ENCODE results near the gene ZNF460.

ZNF460 gene

DNA sequence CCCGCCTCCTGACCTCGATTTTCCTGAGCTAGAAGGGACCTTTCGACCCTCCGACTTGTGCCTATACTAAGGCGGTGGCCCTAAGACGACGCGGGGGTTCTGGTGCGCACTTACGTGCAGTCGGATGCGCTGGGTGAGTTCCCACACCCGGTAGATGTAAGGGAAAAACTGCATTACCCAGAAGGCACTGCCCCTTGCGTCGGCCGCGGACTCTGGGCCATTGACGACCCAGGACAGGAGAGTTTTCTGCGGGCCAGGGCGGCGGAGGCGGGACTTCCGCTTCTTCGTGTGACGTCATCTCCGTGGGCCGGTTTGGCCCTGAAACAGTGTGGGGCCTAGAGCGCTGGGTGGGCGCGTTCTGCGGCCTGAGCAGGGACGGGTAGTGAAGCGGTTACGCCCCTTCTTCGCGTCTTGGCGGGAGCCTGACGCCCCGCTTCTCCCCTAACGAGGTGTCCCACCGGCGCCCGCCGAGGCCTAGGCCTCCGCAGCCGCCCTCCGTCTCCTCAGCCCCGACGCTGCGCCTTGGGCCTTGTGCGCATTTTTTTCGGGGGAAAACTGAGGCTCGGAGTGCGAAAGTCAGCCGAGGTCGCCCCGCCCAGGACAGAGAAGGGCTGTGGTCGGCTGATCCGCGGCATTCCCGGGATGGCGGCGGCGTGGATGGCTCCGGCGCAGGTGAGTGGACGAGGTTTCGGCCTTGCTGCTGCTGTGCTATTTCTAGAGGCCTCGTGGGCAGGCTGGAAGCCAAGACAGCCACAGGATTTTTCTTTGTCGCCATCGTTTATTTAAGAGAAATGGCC is at the start of gene ZNF460:
TSS of gene ZNF460 (plus strand) at position 321 of the 797 bp plus-strand sequence. CDS start at position 643, 322 bp downstream.
- peak within 1 kb of the TSS; percentile 99 for H3K27ac ChIP-seq
- H3K27me3 ChIP-seq (replicated peaks) = no peaks in the 10 kb centered on the region
- peak within 1 kb of the TSS; percentile 93 for H3K4me3 ChIP-seq (ENCODE audit: low read depth, low read length)
- TF ChIP-seq, protein P1, sequence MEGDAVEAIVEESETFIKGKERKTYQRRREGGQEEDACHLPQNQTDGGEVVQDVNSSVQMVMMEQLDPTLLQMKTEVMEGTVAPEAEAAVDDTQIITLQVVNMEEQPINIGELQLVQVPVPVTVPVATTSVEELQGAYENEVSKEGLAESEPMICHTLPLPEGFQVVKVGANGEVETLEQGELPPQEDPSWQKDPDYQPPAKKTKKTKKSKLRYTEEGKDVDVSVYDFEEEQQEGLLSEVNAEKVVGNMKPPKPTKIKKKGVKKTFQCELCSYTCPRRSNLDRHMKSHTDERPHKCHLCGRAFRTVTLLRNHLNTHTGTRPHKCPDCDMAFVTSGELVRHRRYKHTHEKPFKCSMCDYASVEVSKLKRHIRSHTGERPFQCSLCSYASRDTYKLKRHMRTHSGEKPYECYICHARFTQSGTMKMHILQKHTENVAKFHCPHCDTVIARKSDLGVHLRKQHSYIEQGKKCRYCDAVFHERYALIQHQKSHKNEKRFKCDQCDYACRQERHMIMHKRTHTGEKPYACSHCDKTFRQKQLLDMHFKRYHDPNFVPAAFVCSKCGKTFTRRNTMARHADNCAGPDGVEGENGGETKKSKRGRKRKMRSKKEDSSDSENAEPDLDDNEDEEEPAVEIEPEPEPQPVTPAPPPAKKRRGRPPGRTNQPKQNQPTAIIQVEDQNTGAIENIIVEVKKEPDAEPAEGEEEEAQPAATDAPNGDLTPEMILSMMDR (IDR thresholded peaks at IDR 0.05; ENCODE audit: low read depth, low read length, missing control alignments) = no peak
- H3K36me3 ChIP-seq (replicated peaks) = peaks cover 18% of the 10 kb centered on the region
- DNase-seq = peak; percentile 97
- in situ Hi-C loops (cut with HindIII; ENCODE audit: low pct_ligation_motif_present, low sequenced_read_pairs) = no loop called here

DNA sequence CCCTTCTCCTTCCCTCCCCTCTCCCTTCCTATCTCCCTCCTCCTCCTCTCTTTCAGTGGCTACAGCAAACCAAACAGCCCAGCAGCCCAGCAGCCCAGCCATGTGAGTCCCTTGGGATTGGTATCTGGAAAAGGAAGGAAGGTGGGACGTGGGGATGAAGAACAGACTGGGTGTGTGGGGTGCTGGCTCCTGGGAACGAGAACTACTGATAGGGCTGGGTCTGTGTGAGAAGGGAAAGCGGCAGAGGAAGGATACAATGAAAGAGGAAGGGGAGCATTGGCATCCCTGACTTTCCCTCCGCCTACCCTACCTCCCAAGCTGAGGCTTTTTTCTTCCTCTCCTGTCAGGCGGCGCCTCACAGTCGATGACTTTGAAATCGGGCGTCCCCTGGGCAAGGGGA is 48.6 kb upstream of the ZNF460 start:
- in situ Hi-C loops (cut with HindIII; ENCODE audit: low pct_ligation_motif_present, low sequenced_read_pairs) = no loop called here
- H3K4me3 ChIP-seq (ENCODE audit: low read depth, low read length) = no peak overlapping the region
- DNase-seq = no peak
- H3K36me3 ChIP-seq (replicated peaks) = no peaks in the 10 kb centered on the region
- no peaks in the 10 kb centered on the region for H3K27me3 ChIP-seq (replicated peaks)
- TF ChIP-seq, protein P1 (IDR thresholded peaks at IDR 0.05; ENCODE audit: low read depth, low read length, missing control alignments) = no peak
- no peak overlapping the region for H3K27ac ChIP-seq

DNA sequence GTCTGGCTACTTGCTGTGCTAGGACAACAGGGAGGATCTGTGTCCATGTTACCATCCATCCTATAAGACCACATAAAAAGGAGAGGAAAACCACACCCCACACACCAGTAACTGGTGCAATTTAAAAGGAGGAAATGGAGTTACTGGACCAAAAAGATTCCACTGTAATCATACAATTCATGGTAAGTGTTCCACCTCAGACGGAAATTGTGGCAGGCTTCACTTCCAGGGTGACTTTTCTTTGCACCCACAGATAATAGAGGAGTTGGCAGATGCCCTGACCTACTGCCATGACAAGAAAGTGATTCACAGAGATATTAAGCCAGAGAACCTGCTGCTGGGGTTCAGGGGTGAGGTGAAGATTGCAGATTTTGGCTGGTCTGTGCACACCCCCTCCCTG is 47.1 kb upstream of the ZNF460 start:
- no peak overlapping the region for H3K27ac ChIP-seq

DNA sequence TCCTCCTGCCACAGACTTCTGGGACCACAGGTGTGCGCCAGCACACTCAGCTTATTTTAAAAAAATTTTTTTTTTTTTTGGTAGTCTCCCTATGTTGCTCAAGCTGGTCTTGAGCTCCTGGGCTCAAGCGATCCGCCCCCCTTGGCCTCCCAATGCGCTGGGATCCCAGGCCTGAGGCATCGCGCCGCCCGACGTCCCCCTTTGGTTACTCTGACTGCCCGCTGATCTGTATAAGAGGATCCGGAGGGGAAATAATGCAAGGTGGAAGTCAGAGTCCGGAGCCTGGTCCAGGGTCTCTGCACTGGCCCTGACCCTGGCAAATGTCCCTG is 40.3 kb upstream of the ZNF460 start:
- TF ChIP-seq, protein P1 (IDR thresholded peaks at IDR 0.05; ENCODE audit: low read depth, low read length, missing control alignments) = no peak
- in situ Hi-C loops (cut with HindIII; ENCODE audit: low pct_ligation_motif_present, low sequenced_read_pairs) = no loop called here
- Histone ChIP-seq H3K36me3 (replicated peaks) (peaks cover 9% of the 10 kb centered on the region), H3K27me3 (replicated peaks) (no peaks in the 10 kb centered on the region), H3K27ac (peak overlapping the region; percentile 82), H3K4me3 (ENCODE audit: low read depth, low read length) (peak overlapping the region; percentile 98)
- DNase-seq = no peak

More for the DNA sequence above, 47.1 kb upstream of the ZNF460 start:
- no peak overlapping the region for H3K4me3 ChIP-seq (ENCODE audit: low read depth, low read length)
- DNase-seq = no peak
- in situ Hi-C loops (cut with HindIII; ENCODE audit: low pct_ligation_motif_present, low sequenced_read_pairs) = no loop called here
- TF ChIP-seq, protein P1 (IDR thresholded peaks at IDR 0.05; ENCODE audit: low read depth, low read length, missing control alignments) = no peak
- no peaks in the 10 kb centered on the region for H3K27me3 ChIP-seq (replicated peaks)
- H3K36me3 ChIP-seq (replicated peaks) = no peaks in the 10 kb centered on the region

DNA sequence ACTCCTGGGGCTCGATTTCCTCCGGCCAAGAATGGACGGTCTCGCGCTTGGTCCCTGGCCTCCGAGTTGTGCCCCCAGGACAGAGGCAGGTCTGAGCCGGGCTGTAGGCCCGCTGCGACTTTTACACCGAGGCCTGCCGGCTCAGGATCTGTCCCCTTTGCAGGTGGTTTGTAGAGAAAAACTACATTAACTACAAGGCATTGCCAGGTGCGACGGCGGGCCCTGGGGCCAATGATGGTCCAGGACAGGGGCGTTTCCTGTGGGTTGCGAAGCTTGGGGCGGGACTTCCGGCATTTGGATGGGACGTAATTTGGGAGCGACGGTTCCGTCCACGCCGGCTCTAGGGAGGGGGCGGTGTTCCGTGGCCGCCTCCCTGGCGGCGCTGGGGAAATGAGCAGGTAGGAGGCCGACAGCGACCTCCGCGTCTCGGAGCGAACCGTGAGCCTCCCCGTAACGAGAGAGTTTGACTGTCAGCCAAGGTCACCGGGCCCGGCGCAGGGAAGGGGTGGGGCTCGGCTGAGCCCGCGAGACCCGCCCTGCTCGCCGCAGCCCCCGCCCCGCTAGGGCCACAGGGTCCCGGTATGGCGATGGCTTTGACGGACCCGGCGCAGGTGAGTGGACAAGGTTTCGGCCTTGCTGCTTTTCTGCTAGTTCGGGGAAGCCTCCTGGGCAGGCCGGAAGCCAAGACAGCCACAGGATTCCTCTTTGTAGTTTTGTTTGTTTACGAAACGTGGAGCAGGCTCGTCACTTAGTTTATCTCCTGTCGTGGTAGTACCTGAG is 39.8 kb upstream of the ZNF460 start, which contains the start of gene ZNF805:
TSS of gene ZNF805 (plus strand) at position 322 of the 780 bp plus-strand sequence. CDS start at position 582, 260 bp downstream.
- TF ChIP-seq, protein P1 (IDR thresholded peaks at IDR 0.05; ENCODE audit: low read depth, low read length, missing control alignments) = peak; percentile 18
- peak within 1 kb of the TSS; percentile 82 for H3K27ac ChIP-seq

More for the DNA sequence above, 39.8 kb upstream of the ZNF460 start, which contains the start of gene ZNF805:
- peak; percentile 90 for DNase-seq
- Histone ChIP-seq H3K4me3 (ENCODE audit: low read depth, low read length) (peak within 1 kb of the TSS; percentile 98), H3K27me3 (replicated peaks) (no peaks in the 10 kb centered on the region), H3K36me3 (replicated peaks) (peaks cover 12% of the 10 kb centered on the region)
- in situ Hi-C loops (cut with HindIII; ENCODE audit: low pct_ligation_motif_present, low sequenced_read_pairs) = no loop called here

Data from brain microvascular endothelial cell (primary cell).